ENCODE measurements around the gene AFF2. TPM values are rescaled to one million over a fixed set of nuclear protein-coding genes. Genes with fewer than 3 reads are reported as not detected.

Gene AFF2
- polyA plus RNA-seq, 1 of the 3 experiments (the other 2 are of a cell fraction): not detected

DNA sequence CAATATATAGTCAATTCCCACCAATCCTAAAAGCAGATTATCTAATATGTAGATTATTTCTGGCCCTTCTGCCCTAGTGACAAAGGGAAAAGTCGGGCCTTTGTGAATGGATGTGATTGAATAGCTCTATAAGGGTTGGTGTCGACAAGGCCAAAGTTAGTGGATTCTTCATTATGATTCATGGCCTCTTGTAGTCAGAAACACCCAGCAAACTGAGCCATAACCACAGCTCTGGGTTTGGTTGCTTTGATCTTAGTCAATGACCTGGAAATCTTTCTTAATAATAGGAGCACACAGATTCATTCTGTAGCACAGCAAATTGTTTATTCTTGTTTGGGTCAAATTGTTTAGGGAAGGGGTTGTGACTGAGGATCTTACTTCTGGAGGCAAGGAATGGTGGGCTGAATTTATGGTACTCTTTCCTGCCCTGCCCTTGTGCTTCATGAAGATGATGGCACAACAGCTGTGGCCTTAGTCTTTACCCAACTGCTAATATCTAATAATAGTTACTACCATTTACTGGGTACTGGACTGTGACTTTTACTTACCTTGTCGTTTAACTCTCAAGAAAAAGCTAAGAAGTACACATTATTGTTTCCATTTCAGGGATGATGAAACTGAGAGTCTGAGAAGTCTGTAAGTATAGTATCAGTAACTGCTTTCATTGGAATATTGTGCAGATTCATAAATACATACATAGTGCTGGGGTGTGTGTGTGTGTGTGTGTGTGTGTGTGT is 74.0 kb downstream of the AFF2 start:
- no peaks in the 10 kb centered on the region for H3K79me2 ChIP-seq (ENCODE audit: insufficient read depth)
- no peaks in the 10 kb centered on the region for H3K9me3 ChIP-seq
- ChIA-PET POLR2A (no interaction called here), CTCF (no interaction called here)
- WGBS (ENCODE audit: low lambda C conversion rate): 2% methylated on average over 3 of the region's 3 CpGs
- no peak overlapping the region for H3K9ac ChIP-seq
- no peaks in the 10 kb centered on the region for H3F3A ChIP-seq (replicated peaks; ENCODE audit: insufficient read depth)
- no peaks in the 10 kb centered on the region for H3K27me3 ChIP-seq (ENCODE audit: insufficient read depth)
- H3K4me2 ChIP-seq: no peak overlapping the region
- TF ChIP-seq PBX3 (IDR thresholded peaks at IDR 0.05) (no peak), ZBTB33 (IDR thresholded peaks at IDR 0.05; ENCODE audit: borderline replicate concordance, low read depth) (no peak), NRF1 (IDR thresholded peaks at IDR 0.05; ENCODE audit: low read depth, low read length) (no peak), SIN3A (IDR thresholded peaks at IDR 0.05; ENCODE audit: borderline replicate concordance, low read depth, low read length) (no peak), FOSL2 (IDR thresholded peaks at IDR 0.05; ENCODE audit: borderline replicate concordance, low read depth) (no peak)
- H3K9me2 ChIP-seq: no peaks in the 10 kb centered on the region
- H3K4me3 ChIP-seq (ENCODE audit: low read depth in 2 of 2, low read length in 1 of 2): no peak overlapping the region
- no peak for DNase-seq
- no peak overlapping the region for H2AFZ ChIP-seq (ENCODE audit: low read depth)
- H3K36me3 ChIP-seq (replicated peaks in 1 of 2; ENCODE audit: control insufficient read depth in 1 of 2, insufficient read depth in 2 of 2, low read length in 1 of 2): no peaks in the 10 kb centered on the region
- no peak overlapping the region for H3K27ac ChIP-seq (ENCODE audit: low read depth in 2 of 2, low read length in 1 of 2)
- H4K20me1 ChIP-seq (ENCODE audit: insufficient read depth): no peaks in the 10 kb centered on the region
- H3K4me1 ChIP-seq (ENCODE audit: control insufficient read depth in 1 of 2, insufficient read depth in 2 of 2, low read depth in 1 of 2, low read length in 1 of 2): no peaks in the 10 kb centered on the region

- Histone ChIP-seq H3K27ac (ENCODE audit: low read depth in 2 of 2, low read length in 1 of 2) (no peak overlapping the region), H3K9me2 (no peaks in the 10 kb centered on the region), H3K9ac (no peak overlapping the region), H3F3A (replicated peaks; ENCODE audit: insufficient read depth) (peaks cover 2% of the 10 kb centered on the region), H2AFZ (ENCODE audit: low read depth) (no peak overlapping the region), H3K4me1 (ENCODE audit: control insufficient read depth in 1 of 2, insufficient read depth in 2 of 2, low read depth in 1 of 2, low read length in 1 of 2) (no peaks in the 10 kb centered on the region), H3K27me3 (ENCODE audit: insufficient read depth) (no peaks in the 10 kb centered on the region), H3K4me2 (no peak overlapping the region), H4K20me1 (ENCODE audit: insufficient read depth) (no peaks in the 10 kb centered on the region), H3K4me3 (ENCODE audit: low read depth in 2 of 2, low read length in 1 of 2) (no peak overlapping the region), H3K9me3 (no peaks in the 10 kb centered on the region), H3K79me2 (ENCODE audit: insufficient read depth) (no peaks in the 10 kb centered on the region), H3K36me3 (replicated peaks in 1 of 2; ENCODE audit: control insufficient read depth in 1 of 2, insufficient read depth in 2 of 2, low read length in 1 of 2) (no peaks in the 10 kb centered on the region)
- POLR2A ChIA-PET: no interaction called here
- WGBS (ENCODE audit: low lambda C conversion rate): 18% methylated on average over 6 of the region's 6 CpGs
- no peak for DNase-seq
- CTCF ChIA-PET: no interaction called here
- TF ChIP-seq FOXJ3 (CRISPR knock-in tag; IDR thresholded peaks at IDR 0.05) (no peak), USF1 (IDR thresholded peaks at IDR 0.05; ENCODE audit: borderline replicate concordance, low read depth) (no peak), GATA2 (CRISPR knock-in tag; IDR thresholded peaks at IDR 0.05) (no peak)
Measured at GRCh38 chrX:148576396-148576795, 76.0 kb downstream of the AFF2 start.

Measured in SK-N-SH (cell line).